CD14-positive monocyte (primary cell): ENCODE results near the gene RANBP2. TPM values are rescaled to one million over a fixed set of nuclear protein-coding genes. Genes with fewer than 3 reads are reported as not detected.

Experiments
- DNase-seq, 3 donors: peaks; one replicate each; pipeline ENCODE4 v3.0.0-alpha.2; 2011 to 2022
- H2AFZ ChIP-seq: 2 replicates; pipeline ENCODE4 v1.6.0; 2012; ENCODE audit warnings: mild to moderate bottlenecking, low read depth, low read length, inconsistent platforms; ENCODE audit not compliant: insufficient read depth, poor library complexity, severe bottlenecking
- H3K27ac ChIP-seq, 2 donors: 1 replicate in 1 of 2; 2 replicates in 1 of 2; pipeline ENCODE4 v1.5.1; 2012 to 2013; ENCODE audit warnings: low read length in 2 of 2, control low read depth in 1 of 2, inconsistent platforms in 1 of 2, low read depth in 1 of 2, mild to moderate bottlenecking in 1 of 2
- H3K27me3 ChIP-seq, 2 donors: one replicate each; pipeline versions ENCODE4 v1.6.0 to v1.6.1; 2011 to 2013; ENCODE audit warnings: low read length in 2 of 2; ENCODE audit not compliant: control insufficient read depth in 2 of 2, insufficient read depth in 2 of 2
- H3K36me3 ChIP-seq, 2 donors: replicated peaks in 1 of 2; 1 replicate in 1 of 2; 2 replicates in 1 of 2; pipeline versions ENCODE4 v1.5.1 to v1.6.1; 2012 to 2013; ENCODE audit warnings: low read length in 2 of 2, control low read depth in 1 of 2, inconsistent platforms in 1 of 2, mild to moderate bottlenecking in 1 of 2; ENCODE audit not compliant: insufficient read depth in 2 of 2, control insufficient read depth in 1 of 2
- H3K4me1 ChIP-seq, 2 donors: 1 replicate in 1 of 2; 2 replicates in 1 of 2; pipeline versions ENCODE4 v1.5.1 to v1.6.1; 2012 to 2013; ENCODE audit warnings: low read length in 2 of 2, control low read depth in 1 of 2, inconsistent platforms in 1 of 2, mild to moderate bottlenecking in 1 of 2, moderate library complexity in 1 of 2; ENCODE audit not compliant: insufficient read depth in 2 of 2, control insufficient read depth in 1 of 2
- H3K4me2 ChIP-seq: replicated peaks from 2 replicates; pipeline ENCODE3; 2012; ENCODE audit warnings: low read length, moderate library complexity, mild to moderate bottlenecking; ENCODE audit not compliant: poor library complexity, severe bottlenecking; ENCODE audit errors: extremely low read depth
- H3K4me3 ChIP-seq, 3 experiments: fragments of 200-600 bp in 1 of 3; sonication (generic) in 1 of 3; replicated peaks in 1 of 3; 1 replicate in 2 of 3; 2 replicates in 1 of 3; pipeline ENCODE4 v1.5.1; 2011 to 2013; ENCODE audit warnings: low read length in 3 of 3, mild to moderate bottlenecking in 3 of 3, control low read depth in 2 of 3, low read depth in 2 of 3, inconsistent platforms in 1 of 3, moderate library complexity in 1 of 3
- H3K79me2 ChIP-seq: 2 replicates; pipeline ENCODE4 v1.6.0; 2012; ENCODE audit warnings: mild to moderate bottlenecking, control low read depth, inconsistent platforms, low read length, moderate library complexity; ENCODE audit not compliant: insufficient read depth
- H3K9ac ChIP-seq: 2 replicates; pipeline ENCODE4 v1.6.0; 2017; ENCODE audit warnings: low read length, mild to moderate bottlenecking; ENCODE audit not compliant: insufficient read depth, poor library complexity, severe bottlenecking
- H3K9me3 ChIP-seq, 2 donors: replicated peaks in 1 of 2; 1 replicate in 1 of 2; 2 replicates in 1 of 2; pipeline versions ENCODE4 v1.5.1 to v1.6.1; 2012 to 2013; ENCODE audit warnings: low read length in 2 of 2, control low read depth in 1 of 2; ENCODE audit not compliant: control insufficient read depth in 1 of 2, insufficient read depth in 1 of 2
- H4K20me1 ChIP-seq: 2 replicates; pipeline ENCODE4 v1.6.0; 2012; ENCODE audit warnings: mild to moderate bottlenecking, low read length, control low read depth, moderate library complexity; ENCODE audit not compliant: insufficient read depth
- H3K27ac Mint-ChIP-seq, 7 donors: one replicate each; pipeline ENCODE4 v1.8.0; 2020; ENCODE audit warnings: mild to moderate bottlenecking in 7 of 7, mixed read lengths in 7 of 7, moderate library complexity in 6 of 7, inconsistent platforms in 2 of 7
- H3K27me3 Mint-ChIP-seq, 3 donors: one replicate each; pipeline ENCODE4 v1.8.0; 2021 to 2022; ENCODE audit warnings: low read depth in 3 of 3, mild to moderate bottlenecking in 3 of 3, mixed read lengths in 3 of 3, moderate library complexity in 3 of 3, inconsistent platforms in 1 of 3
- H3K36me3 Mint-ChIP-seq, 2 donors: one replicate each; pipeline ENCODE4 v1.8.0; 2020; ENCODE audit warnings: mixed read lengths in 2 of 2, inconsistent platforms in 1 of 2, mild to moderate bottlenecking in 1 of 2
- H3K4me1 Mint-ChIP-seq: one replicate; pipeline ENCODE4 v1.8.0; 2020; ENCODE audit warnings: mild to moderate bottlenecking, mixed read lengths
- H3K4me3 Mint-ChIP-seq, 2 donors: one replicate each; pipeline ENCODE4 v1.8.0; 2020; ENCODE audit warnings: mild to moderate bottlenecking in 2 of 2, mixed read lengths in 2 of 2, moderate library complexity in 1 of 2
- H3K9me3 Mint-ChIP-seq, 7 donors: one replicate each; pipeline ENCODE4 v1.8.0; 2020 to 2022; ENCODE audit warnings: mixed read lengths in 7 of 7, mild to moderate bottlenecking in 6 of 7, moderate library complexity in 6 of 7, inconsistent platforms in 2 of 7
- CTCF ChIP-seq: fragments of 200-600 bp; IDR thresholded peaks from one replicate; pipeline ENCODE4 v1.8.0; 2022; ENCODE audit warnings: antibody characterized with exemption, mild to moderate bottlenecking
- WGBS: methylation state at CpG from one replicate; pipeline ENCODE4 v1.1.5; 2013; ENCODE audit warnings: missing lambda C conversion rate; ENCODE audit not compliant: insufficient coverage; 5-methylcytosine and 5-hydroxymethylcytosine counted together
- intact Hi-C, 2 donors: fragments of 100-400 bp; cut with micrococcal nuclease; formaldehyde crosslinking; loops; one replicate each; pipeline versions ENCODE4 v1.15.0 to v1.15.1; 2023
- polyA plus RNA-seq, 3 donors: library from polyadenylated mRNA; depleted of rRNA in 1 of 3; unstranded in 2 of 3; stranded (reverse) in 1 of 3; fragments of 300-500 nt in 2 of 3; fragments of >200 nt in 1 of 3; fragmentation: Illumina TruSeq in 2 of 3; gene quantifications; 1 replicate in 2 of 3; 2 replicates in 1 of 3; pipeline ENCODE4 v1.2.3, GENCODE V29; 2012 to 2021

RANBP2 gene
- polyA plus RNA-seq, 3 donors: 6.8 to 7.3 (median 7.0) TPM

- Mint-ChIP-seq H3K36me3 (peaks cover 68 to 88% of the 10 kb centered on the region in 2 donors), H3K4me3 (no peak overlapping the region), H3K27ac (no peak overlapping the region), H3K4me1 (no peaks in the 10 kb centered on the region), H3K27me3 (no peaks in the 10 kb centered on the region), H3K9me3 (no peaks in the 10 kb centered on the region)
- DNase-seq: no peak
- no peaks in the 10 kb centered on the region for H3K4me1 ChIP-seq
- no peak for TF ChIP-seq CTCF
- H3K79me2 ChIP-seq: no peaks in the 10 kb centered on the region
- peaks cover 86 to 93% of the 10 kb centered on the region in 2 donors for H3K36me3 ChIP-seq
- H3K4me3 ChIP-seq: no peak overlapping the region
- no peak overlapping the region for H3K9ac ChIP-seq
- intact Hi-C loops: no loop called here
- WGBS: no CpG with 5 or more reads among the region's 3 CpGs
- H3K9me3 ChIP-seq: no peaks in the 10 kb centered on the region
- H4K20me1 ChIP-seq: no peaks in the 10 kb centered on the region
- H2AFZ ChIP-seq: no peak overlapping the region
- no peak overlapping the region for H3K4me2 ChIP-seq
- H3K27ac ChIP-seq: no peak overlapping the region
- no peaks in the 10 kb centered on the region for H3K27me3 ChIP-seq
Observed at GRCh38 chr2:108776475-108776874, 57.2 kb downstream of the RANBP2 start.

- H3K4me3 ChIP-seq: no peak overlapping the region
- no peak for TF ChIP-seq CTCF
- peaks cover 88 to 91% of the 10 kb centered on the region in 2 donors for H3K36me3 ChIP-seq
- H3K27me3 ChIP-seq: no peaks in the 10 kb centered on the region
- no peaks in the 10 kb centered on the region for H3K79me2 ChIP-seq
- H3K27me3 Mint-ChIP-seq: no peaks in the 10 kb centered on the region
- no peak overlapping the region for H3K9ac ChIP-seq
- no peak overlapping the region for H2AFZ ChIP-seq
- no peaks in the 10 kb centered on the region for H3K4me1 Mint-ChIP-seq
- WGBS: no CpG with 5 or more reads among the region's 2 CpGs
- no peaks in the 10 kb centered on the region for H3K9me3 ChIP-seq
- no peak overlapping the region for H3K27ac ChIP-seq
- H3K9me3 Mint-ChIP-seq: no peaks in the 10 kb centered on the region
- no peak overlapping the region for H3K4me2 ChIP-seq
- intact Hi-C loops: no loop called here
- H3K36me3 Mint-ChIP-seq: peaks cover 68 to 87% of the 10 kb centered on the region in 2 donors
- peak overlapping the region in 2 of 7 donors; percentile 13 to 26 for H3K27ac Mint-ChIP-seq
- no peaks in the 10 kb centered on the region for H4K20me1 ChIP-seq
- H3K4me3 Mint-ChIP-seq: no peak overlapping the region
- DNase-seq: no peak
- no peaks in the 10 kb centered on the region for H3K4me1 ChIP-seq
Observed at GRCh38 chr2:108778857-108779256, 59.6 kb downstream of the RANBP2 start.
